ENCODE results near the gene NLN.

Gene NLN

GRCh38 chr5:65774346-65774745 is 52.3 kb downstream of the NLN start:
- no peak for TF ChIP-seq CTCF (IDR thresholded peaks at IDR 0.05; ENCODE audit: borderline replicate concordance, extremely low read depth, low read length, poor library complexity, severe bottlenecking)
- H3K4me1 ChIP-seq (ENCODE audit: insufficient read depth, low read length), result no peaks in the 10 kb centered on the region
- H3K79me2 ChIP-seq (ENCODE audit: insufficient read depth, low read length), result no peaks in the 10 kb centered on the region
- no peak overlapping the region for H3K4me2 ChIP-seq (ENCODE audit: insufficient read depth, low read length)
- DNase-seq, result no peak
- H4K20me1 ChIP-seq (ENCODE audit: insufficient read depth, low read length), result no peaks in the 10 kb centered on the region
- H3K9ac ChIP-seq (ENCODE audit: low read depth, low read length), result no peak overlapping the region
- no peak for ATAC-seq (ENCODE audit: insufficient read depth, low read depth)
- no peaks in the 10 kb centered on the region for H3K9me3 ChIP-seq (ENCODE audit: insufficient read depth, low read length, severe bottlenecking)
- H3K27me3 ChIP-seq (ENCODE audit: insufficient read depth, low read length, poor library complexity), result no peaks in the 10 kb centered on the region
- no peak overlapping the region for H2AFZ ChIP-seq (ENCODE audit: low read depth, low read length)
- no peak overlapping the region for H3K27ac ChIP-seq (ENCODE audit: low read length)
- no peak overlapping the region for H3K4me3 ChIP-seq (ENCODE audit: low read depth in 1 of 2, low read length in 2 of 2)
- no peaks in the 10 kb centered on the region; the same call in 1 of the 2 replicates for H3K36me3 ChIP-seq (ENCODE audit: insufficient read depth, low read length)

- TF ChIP-seq EZH2 (IDR thresholded peaks at IDR 0.05; ENCODE audit: borderline replicate concordance, low read depth, low read length, severe bottlenecking) (no peak), CTCF (IDR thresholded peaks at IDR 0.05; ENCODE audit: borderline replicate concordance, extremely low read depth, low read length, poor library complexity, severe bottlenecking) (no peak)
- ATAC-seq (ENCODE audit: insufficient read depth, low read depth) (no peak), DNase-seq (no peak)
- no peaks in the 10 kb centered on the region for H3K9me3 ChIP-seq (ENCODE audit: insufficient read depth, low read length, severe bottlenecking)
- peaks cover 6% of the 10 kb centered on the region; the same call in 1 of the 2 replicates for H3K4me1 ChIP-seq (ENCODE audit: insufficient read depth, low read length)
- no peak overlapping the region for H3K4me3 ChIP-seq (ENCODE audit: low read depth in 1 of 2, low read length in 2 of 2)
- no peak overlapping the region for H2AFZ ChIP-seq (ENCODE audit: low read depth, low read length)
- no peak overlapping the region for H3K27ac ChIP-seq (ENCODE audit: low read length)
- no peaks in the 10 kb centered on the region; the same call in 1 of the 2 replicates for H3K36me3 ChIP-seq (ENCODE audit: insufficient read depth, low read length)
- H3K27me3 ChIP-seq (ENCODE audit: insufficient read depth, low read length, poor library complexity), result no peaks in the 10 kb centered on the region
- no peaks in the 10 kb centered on the region for H3K79me2 ChIP-seq (ENCODE audit: insufficient read depth, low read length)
- no peaks in the 10 kb centered on the region for H4K20me1 ChIP-seq (ENCODE audit: insufficient read depth, low read length)
- H3K4me2 ChIP-seq (ENCODE audit: insufficient read depth, low read length), result no peak overlapping the region
- no peak overlapping the region for H3K9ac ChIP-seq (ENCODE audit: low read depth, low read length)
These were observed 53.5 kb downstream of the NLN start for GRCh38 chr5:65775476-65775875.

GRCh38 chr5:65776441-65777141 is 54.6 kb downstream of the NLN start:
- H3K9me3 ChIP-seq (ENCODE audit: insufficient read depth, low read length, severe bottlenecking), result no peaks in the 10 kb centered on the region
- H4K20me1 ChIP-seq (ENCODE audit: insufficient read depth, low read length), result no peaks in the 10 kb centered on the region
- TF ChIP-seq EZH2 (IDR thresholded peaks at IDR 0.05; ENCODE audit: borderline replicate concordance, low read depth, low read length, severe bottlenecking) (no peak), CTCF (IDR thresholded peaks at IDR 0.05; ENCODE audit: borderline replicate concordance, extremely low read depth, low read length, poor library complexity, severe bottlenecking) (no peak)
- H3K27ac ChIP-seq (ENCODE audit: low read length), result no peak overlapping the region
- no peak overlapping the region for H3K4me3 ChIP-seq (ENCODE audit: low read depth in 1 of 2, low read length in 2 of 2)
- no peak overlapping the region for H3K9ac ChIP-seq (ENCODE audit: low read depth, low read length)
- H3K27me3 ChIP-seq (ENCODE audit: insufficient read depth, low read length, poor library complexity), result no peaks in the 10 kb centered on the region
- H3K4me1 ChIP-seq (ENCODE audit: insufficient read depth, low read length), result peaks cover 6% of the 10 kb centered on the region; the same call in 1 of the 2 replicates
- ATAC-seq (ENCODE audit: insufficient read depth, low read depth) (no peak), DNase-seq (no peak)
- H3K36me3 ChIP-seq (ENCODE audit: insufficient read depth, low read length), result peaks cover 9% of the 10 kb centered on the region; the same call in 1 of the 2 replicates
- H3K79me2 ChIP-seq (ENCODE audit: insufficient read depth, low read length), result no peaks in the 10 kb centered on the region
- no peak overlapping the region for H2AFZ ChIP-seq (ENCODE audit: low read depth, low read length)
- H3K4me2 ChIP-seq (ENCODE audit: insufficient read depth, low read length), result no peak overlapping the region

Data from DND-41 (cell line).